Mesothelial cell of epicardium (in vitro differentiated cells): ENCODE results near the gene SGCA. TPM values are rescaled to one million over a fixed set of nuclear protein-coding genes. Genes with fewer than 3 reads are reported as not detected.

ENCODE experiments used
- DNase-seq, 2 experiments: peaks; one replicate each; pipeline ENCODE4 v3.0.0; 2021; ENCODE audit warnings: low spot score in 2 of 2; ENCODE audit not compliant: unreplicated experiment in 2 of 2
- H3K27ac Mint-ChIP-seq: 2 replicates; pipeline ENCODE4 v1.8.0; 2021; ENCODE audit warnings: mixed read lengths
- H3K27me3 Mint-ChIP-seq: 2 replicates; pipeline ENCODE4 v1.8.0; 2021; ENCODE audit warnings: low read depth, mixed read lengths
- H3K36me3 Mint-ChIP-seq: 2 replicates; pipeline ENCODE4 v1.8.0; 2021; ENCODE audit warnings: mixed read lengths
- H3K4me1 Mint-ChIP-seq: 2 replicates; pipeline ENCODE4 v1.8.0; 2021; ENCODE audit warnings: mixed read lengths
- H3K4me3 Mint-ChIP-seq: 2 replicates; pipeline ENCODE4 v1.8.0; 2021; ENCODE audit warnings: mild to moderate bottlenecking, moderate library complexity, mixed read lengths
- H3K9me3 Mint-ChIP-seq: 2 replicates; pipeline ENCODE4 v1.8.0; 2021; ENCODE audit warnings: mixed read lengths
- CTCF ChIP-seq: fragments of 200-600 bp; sonication (generic); IDR thresholded peaks from one replicate; pipeline ENCODE4 v1.5.0; 2021; ENCODE audit warnings: antibody characterized with exemption; ENCODE audit not compliant: unreplicated experiment
- total RNA-seq: library from RNA; stranded (reverse); gene quantifications from 3 replicates; pipeline ENCODE4 v1.2.1, GENCODE V29; 2021

The SGCA gene
- total RNA-seq, 1 donor from 2014 or later, result not detected

DNA sequence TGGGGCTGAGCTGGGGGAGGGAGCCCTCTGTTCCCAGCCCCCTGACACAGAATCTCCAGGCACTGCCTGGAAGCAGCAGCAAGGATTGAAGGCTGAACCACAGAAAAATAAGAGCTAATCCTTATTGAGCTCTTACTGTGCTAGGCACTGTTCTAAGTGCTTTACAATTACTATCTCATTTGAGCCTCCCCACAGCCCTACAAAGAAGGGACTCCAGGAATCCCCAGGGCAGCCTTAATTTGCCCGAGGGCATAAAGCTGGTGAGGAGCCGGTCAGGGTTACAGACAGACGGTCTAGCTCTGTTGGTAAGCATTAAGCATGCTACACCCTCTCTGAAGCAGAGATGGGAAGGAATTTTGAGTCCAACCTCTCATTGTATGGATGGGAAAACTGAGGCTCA is 42.9 kb upstream of the SGCA start:
- Mint-ChIP-seq H3K36me3 (no peaks in the 10 kb centered on the region), H3K27ac (no peak overlapping the region), H3K4me3 (no peak overlapping the region), H3K27me3 (peaks cover 10% of the 10 kb centered on the region), H3K9me3 (no peaks in the 10 kb centered on the region), H3K4me1 (peaks cover 16% of the 10 kb centered on the region)
- no peak for TF ChIP-seq CTCF
- no peak for DNase-seq

- peaks cover 23% of the 10 kb centered on the region for H3K4me1 Mint-ChIP-seq
- peak overlapping the region; percentile 85 for H3K27ac Mint-ChIP-seq
- no peak for TF ChIP-seq CTCF
- H3K4me3 Mint-ChIP-seq, result no peak overlapping the region
- no peaks in the 10 kb centered on the region for H3K9me3 Mint-ChIP-seq
- DNase-seq, result no peak
- peaks cover 7% of the 10 kb centered on the region for H3K27me3 Mint-ChIP-seq
- no peaks in the 10 kb centered on the region for H3K36me3 Mint-ChIP-seq
These were observed 42.0 kb upstream of the SGCA start for GRCh38 chr17:50123649-50124349.

DNA sequence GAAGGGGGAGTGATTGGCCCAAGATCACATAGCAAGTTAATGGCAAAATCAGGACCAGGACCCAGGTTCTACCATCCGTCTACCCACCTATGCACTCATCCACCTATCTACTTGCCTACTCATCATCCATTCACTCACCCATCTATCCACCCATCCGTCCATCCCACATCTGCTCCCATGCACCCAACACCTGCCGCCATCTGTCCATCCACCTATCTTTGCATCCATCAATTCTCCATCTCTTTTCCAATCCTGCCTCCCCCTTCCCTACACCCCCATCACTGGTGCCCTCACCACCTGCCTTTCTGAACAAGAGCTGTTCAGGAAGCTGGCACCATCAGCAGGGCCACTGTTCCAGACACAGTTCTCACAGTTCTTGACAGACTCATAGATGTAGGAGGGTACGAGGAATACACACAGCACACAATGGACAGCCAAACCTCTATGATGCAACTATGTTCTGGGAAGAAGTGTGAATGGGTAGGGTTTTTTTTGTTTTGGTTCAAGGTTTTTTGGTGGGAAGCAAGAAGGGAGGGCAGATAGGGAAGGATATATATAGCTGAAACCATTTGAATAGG is 40.3 kb upstream of the SGCA start:
- H3K4me1 Mint-ChIP-seq, result peaks cover 25% of the 10 kb centered on the region
- H3K27me3 Mint-ChIP-seq, result peaks cover 3% of the 10 kb centered on the region
- no peaks in the 10 kb centered on the region for H3K36me3 Mint-ChIP-seq
- DNase-seq, result no peak
- TF ChIP-seq CTCF, result no peak
- no peak overlapping the region for H3K27ac Mint-ChIP-seq
- H3K9me3 Mint-ChIP-seq, result no peaks in the 10 kb centered on the region
- H3K4me3 Mint-ChIP-seq, result no peak overlapping the region

DNA sequence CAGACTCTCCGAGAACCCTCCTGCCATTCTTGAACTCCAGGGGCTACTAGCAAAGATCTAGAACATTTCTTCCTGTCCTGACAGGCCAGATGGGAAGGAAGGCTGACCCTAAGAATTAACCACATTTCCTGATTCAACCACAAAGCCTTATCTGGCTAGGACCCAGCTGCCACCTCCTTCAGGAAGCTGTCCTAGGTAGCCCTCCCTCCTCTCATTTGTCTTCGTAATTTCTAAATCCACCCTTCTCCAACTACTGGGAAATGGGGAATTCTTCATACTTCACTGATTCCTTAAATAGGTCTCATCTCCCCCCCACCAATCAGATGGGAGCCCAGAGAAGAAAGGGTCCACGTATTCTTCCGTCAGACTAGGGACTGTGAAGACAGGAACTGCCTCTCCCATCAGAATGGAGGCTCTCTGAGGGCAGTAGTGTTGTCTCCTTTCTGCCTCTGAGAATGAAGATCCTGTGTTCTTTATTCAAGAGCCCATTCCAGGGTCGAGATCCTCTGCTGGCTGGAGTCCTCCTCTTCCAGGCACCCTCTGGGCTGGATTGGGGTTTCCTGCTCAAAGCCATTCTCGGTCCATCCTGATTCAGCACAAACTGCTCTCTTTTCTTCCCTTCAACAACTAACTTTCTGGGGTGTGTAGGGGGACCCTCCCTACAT is 38.0 kb upstream of the SGCA start:
- no peak for TF ChIP-seq CTCF
- H3K4me3 Mint-ChIP-seq, result peak overlapping the region; percentile 10
- H3K4me1 Mint-ChIP-seq, result peaks cover 28% of the 10 kb centered on the region
- no peaks in the 10 kb centered on the region for H3K9me3 Mint-ChIP-seq
- H3K27ac Mint-ChIP-seq, result peak overlapping the region; percentile 51
- H3K36me3 Mint-ChIP-seq, result no peaks in the 10 kb centered on the region
- H3K27me3 Mint-ChIP-seq, result peaks cover 8% of the 10 kb centered on the region
- no peak for DNase-seq

- H3K36me3 Mint-ChIP-seq, result no peaks in the 10 kb centered on the region
- peaks cover 25% of the 10 kb centered on the region for H3K4me1 Mint-ChIP-seq
- H3K27ac Mint-ChIP-seq, result peak overlapping the region; percentile 91
- no peaks in the 10 kb centered on the region for H3K9me3 Mint-ChIP-seq
- peak in 1 of 2 experiments; percentile 59 for DNase-seq
- TF ChIP-seq CTCF, result no peak
- peak overlapping the region; percentile 93 for H3K4me3 Mint-ChIP-seq
- H3K27me3 Mint-ChIP-seq, result peaks cover 8% of the 10 kb centered on the region
These were observed 37.1 kb upstream of the SGCA start for GRCh38 chr17:50128441-50129352.
